Activated CD4-positive, alpha-beta T cell treated with anti-CD3 and anti-CD28 coated beads, Interleukin-2, amount 10 ng/mL, durations not matched to agents 24 days and 14 days (primary cell): ENCODE data around the gene MAST4. TPM values are rescaled to one million over a fixed set of nuclear protein-coding genes. Genes with fewer than 3 reads are reported as not detected.
A peak's percentile ranks its signal among the peaks of the same experiment; 100 is the strongest.

Experiments used
- DNase-seq: peaks from one replicate; pipeline ENCODE4 v3.0.0; 2022
- H3K27ac Mint-ChIP-seq: one replicate; pipeline ENCODE4 v1.8.0; 2022; ENCODE audit warnings: mild to moderate bottlenecking, mixed read lengths
- H3K27me3 Mint-ChIP-seq: one replicate; pipeline ENCODE4 v1.8.0; 2022; ENCODE audit warnings: mixed read lengths
- H3K36me3 Mint-ChIP-seq: one replicate; pipeline ENCODE4 v1.8.0; 2022; ENCODE audit warnings: low read depth, mild to moderate bottlenecking, mixed read lengths
- H3K4me1 Mint-ChIP-seq: one replicate; pipeline ENCODE4 v1.8.0; 2021; ENCODE audit warnings: mixed read lengths
- H3K4me3 Mint-ChIP-seq: one replicate; pipeline ENCODE4 v1.8.0; 2022; ENCODE audit warnings: mild to moderate bottlenecking, moderate library complexity, mixed read lengths
- H3K9me3 Mint-ChIP-seq: one replicate; pipeline ENCODE4 v1.8.0; 2021; ENCODE audit warnings: mixed read lengths
- intact Hi-C: fragments of 100-400 bp; cut with micrococcal nuclease; formaldehyde crosslinking; loops from one replicate; pipeline ENCODE4 v1.15.1; 2023
- total RNA-seq: library from RNA; stranded (reverse); gene quantifications from 2 replicates; pipeline ENCODE4 v1.2.3, GENCODE V29; 2022

The MAST4 gene
- total RNA-seq, 1 donor from 2014 or later = 16.1 TPM

DNA sequence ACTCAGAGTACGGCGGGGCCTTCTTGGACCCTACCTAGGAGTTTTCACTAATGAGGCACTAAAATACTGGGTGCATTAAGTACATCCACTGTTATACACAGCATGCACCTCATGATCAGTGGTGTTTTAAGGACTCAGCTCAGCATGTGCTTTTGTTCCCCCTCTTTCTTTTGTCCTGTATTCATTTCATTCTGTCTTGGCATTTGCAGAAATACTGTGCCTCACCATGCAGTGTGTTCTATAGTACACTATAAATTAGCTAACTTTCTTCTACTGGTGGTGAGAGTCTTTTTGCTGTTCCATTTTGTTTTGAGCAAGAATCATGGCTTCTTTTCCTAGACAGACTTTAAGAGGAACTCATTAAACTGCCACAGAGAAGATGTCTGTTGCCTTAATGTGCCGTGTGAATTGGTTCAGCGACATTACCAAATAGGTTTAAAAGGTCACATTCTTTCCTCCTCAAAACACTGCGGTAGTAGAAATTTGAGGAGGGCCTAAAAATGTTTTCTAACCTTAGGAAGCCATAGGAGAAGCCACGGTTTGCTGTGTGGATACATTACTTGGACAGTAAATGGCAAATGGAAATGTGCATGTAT is 276.6 kb downstream of the MAST4 start:
- Mint-ChIP-seq H3K9me3 (no peaks in the 10 kb centered on the region), H3K27ac (no peak overlapping the region), H3K4me1 (peaks cover 9% of the 10 kb centered on the region), H3K4me3 (no peak overlapping the region), H3K27me3 (peaks cover 2% of the 10 kb centered on the region), H3K36me3 (peaks cover 6% of the 10 kb centered on the region)
- intact Hi-C loops = no loop called here
- DNase-seq = no peak

DNA sequence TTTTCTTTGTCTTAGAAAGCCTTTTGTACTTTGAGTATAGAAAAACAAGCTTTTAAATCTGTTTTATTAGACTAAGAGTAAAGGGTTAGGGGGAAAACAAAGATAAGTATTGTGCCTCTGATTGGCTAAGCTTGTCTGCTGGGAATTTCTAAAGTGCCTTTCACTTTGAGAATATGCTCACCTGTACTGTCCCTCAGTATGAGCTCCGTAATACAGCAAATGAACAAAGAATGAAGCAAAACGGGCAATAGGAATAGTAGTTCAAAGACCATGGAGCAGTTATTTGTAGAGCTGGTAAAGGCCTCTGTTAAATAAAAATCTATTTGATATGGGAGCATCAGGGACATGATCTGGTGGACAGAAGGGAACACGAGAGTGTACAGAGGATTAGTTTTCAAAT is 277.8 kb downstream of the MAST4 start:
- no peaks in the 10 kb centered on the region for H3K27me3 Mint-ChIP-seq

DNA sequence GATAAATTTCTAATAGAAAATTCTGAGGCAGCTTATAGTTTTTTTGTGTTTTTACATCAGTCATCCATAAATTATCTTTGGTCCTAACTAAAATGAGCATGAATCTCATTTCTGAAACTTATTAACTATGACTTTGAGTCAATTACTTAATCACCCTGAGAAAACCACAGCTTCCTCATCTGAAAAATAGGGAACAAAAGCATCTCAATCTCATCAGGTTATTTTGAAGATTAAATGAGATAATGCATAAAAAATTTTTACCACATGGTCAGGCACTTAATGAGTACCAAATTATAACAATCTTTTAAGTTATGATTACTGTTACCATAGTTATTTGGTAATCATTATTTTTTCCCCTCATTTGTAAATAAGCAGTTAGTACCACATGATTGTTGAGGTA is 279.1 kb downstream of the MAST4 start:
- H3K27ac Mint-ChIP-seq = no peak overlapping the region
- H3K9me3 Mint-ChIP-seq = no peaks in the 10 kb centered on the region
- H3K27me3 Mint-ChIP-seq = no peaks in the 10 kb centered on the region
- peaks cover 6% of the 10 kb centered on the region for H3K36me3 Mint-ChIP-seq
- peaks cover 9% of the 10 kb centered on the region for H3K4me1 Mint-ChIP-seq
- DNase-seq = no peak
- no peak overlapping the region for H3K4me3 Mint-ChIP-seq
- intact Hi-C loops = no loop called here

More for the DNA sequence above, 277.8 kb downstream of the MAST4 start:
- no peaks in the 10 kb centered on the region for H3K9me3 Mint-ChIP-seq
- H3K4me1 Mint-ChIP-seq = peaks cover 9% of the 10 kb centered on the region
- H3K36me3 Mint-ChIP-seq = peaks cover 6% of the 10 kb centered on the region
- no peak overlapping the region for H3K27ac Mint-ChIP-seq
- intact Hi-C loops = no loop called here
- no peak for DNase-seq
- no peak overlapping the region for H3K4me3 Mint-ChIP-seq

DNA sequence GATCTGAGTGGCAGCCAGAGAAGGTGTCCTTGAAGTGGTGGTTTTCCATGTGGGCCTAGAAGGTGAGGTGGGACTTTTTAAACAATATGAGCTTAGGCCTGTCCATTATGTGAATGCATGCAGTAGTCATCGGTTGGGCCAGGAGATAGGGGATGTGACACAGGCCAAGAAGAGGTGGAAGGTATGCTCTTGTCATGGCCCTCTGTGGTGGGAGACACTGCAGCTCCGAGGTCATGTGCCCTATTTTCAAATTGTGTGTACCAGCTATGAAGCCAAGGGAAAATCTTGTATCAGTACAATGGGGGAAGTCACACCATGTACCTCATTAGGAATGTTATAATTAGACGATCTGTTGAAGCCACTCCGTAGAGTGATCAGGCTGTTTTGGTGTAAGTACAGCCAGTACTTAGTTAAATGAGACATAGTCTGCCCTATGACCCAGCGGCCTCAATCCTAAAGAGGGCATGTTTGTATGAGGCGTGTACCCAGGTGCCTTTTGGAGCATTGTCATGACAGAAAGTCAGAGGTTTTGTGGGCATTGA is 280.1 kb downstream of the MAST4 start:
- Mint-ChIP-seq H3K27ac (no peak overlapping the region), H3K4me1 (peaks cover 9% of the 10 kb centered on the region), H3K9me3 (no peaks in the 10 kb centered on the region), H3K4me3 (no peak overlapping the region), H3K27me3 (peaks cover 2% of the 10 kb centered on the region), H3K36me3 (peaks cover 6% of the 10 kb centered on the region)
- intact Hi-C loops = no loop called here
- no peak for DNase-seq

DNA sequence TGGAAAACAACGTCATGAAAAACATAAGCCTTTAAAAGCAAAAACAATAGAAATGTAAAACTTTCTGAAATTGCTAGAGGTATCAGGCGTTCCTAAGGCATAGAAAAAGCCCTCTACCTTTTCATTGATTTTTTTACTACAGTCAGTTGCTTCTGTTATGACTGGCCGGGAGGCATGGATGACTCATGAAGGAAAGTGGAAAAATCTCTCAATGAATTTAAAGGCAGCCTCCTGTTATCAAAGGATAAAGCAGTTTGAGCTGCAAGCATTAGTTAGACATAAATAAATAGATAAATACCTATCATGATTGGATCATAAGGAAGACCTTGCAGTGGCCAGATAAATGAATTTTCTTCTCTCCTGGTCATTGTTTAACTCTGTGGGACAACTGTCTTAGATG is 281.6 kb downstream of the MAST4 start:
- intact Hi-C loops = no loop called here
- Mint-ChIP-seq H3K4me1 (peaks cover 13% of the 10 kb centered on the region), H3K27me3 (peaks cover 2% of the 10 kb centered on the region), H3K36me3 (peaks cover 6% of the 10 kb centered on the region), H3K4me3 (no peak overlapping the region), H3K9me3 (no peaks in the 10 kb centered on the region), H3K27ac (no peak overlapping the region)
- DNase-seq = peak; percentile 58

DNA sequence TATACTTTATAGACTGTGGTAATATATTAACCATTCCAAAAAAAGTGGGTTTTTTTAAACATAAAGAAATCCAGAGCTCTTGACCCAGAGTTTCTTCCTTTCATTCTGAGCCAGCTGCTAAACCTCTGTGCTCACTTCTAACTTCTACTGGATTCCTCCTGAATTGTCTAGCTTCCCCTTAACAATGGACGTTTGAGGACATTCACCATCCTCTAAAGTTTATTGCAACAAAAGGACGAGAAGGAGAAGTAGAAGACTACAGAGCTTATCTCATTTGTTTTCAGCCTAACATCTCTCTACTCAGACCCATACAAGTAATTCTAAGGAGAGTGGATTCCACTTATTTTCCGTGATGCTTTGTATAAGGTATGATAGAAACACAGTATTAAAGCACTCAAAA is 284.2 kb downstream of the MAST4 start:
- Mint-ChIP-seq H3K9me3 (no peaks in the 10 kb centered on the region), H3K4me1 (peaks cover 8% of the 10 kb centered on the region), H3K27ac (no peak overlapping the region), H3K4me3 (no peak overlapping the region), H3K27me3 (peaks cover 2% of the 10 kb centered on the region), H3K36me3 (peaks cover 17% of the 10 kb centered on the region)
- no peak for DNase-seq
- intact Hi-C loops = no loop called here

DNA sequence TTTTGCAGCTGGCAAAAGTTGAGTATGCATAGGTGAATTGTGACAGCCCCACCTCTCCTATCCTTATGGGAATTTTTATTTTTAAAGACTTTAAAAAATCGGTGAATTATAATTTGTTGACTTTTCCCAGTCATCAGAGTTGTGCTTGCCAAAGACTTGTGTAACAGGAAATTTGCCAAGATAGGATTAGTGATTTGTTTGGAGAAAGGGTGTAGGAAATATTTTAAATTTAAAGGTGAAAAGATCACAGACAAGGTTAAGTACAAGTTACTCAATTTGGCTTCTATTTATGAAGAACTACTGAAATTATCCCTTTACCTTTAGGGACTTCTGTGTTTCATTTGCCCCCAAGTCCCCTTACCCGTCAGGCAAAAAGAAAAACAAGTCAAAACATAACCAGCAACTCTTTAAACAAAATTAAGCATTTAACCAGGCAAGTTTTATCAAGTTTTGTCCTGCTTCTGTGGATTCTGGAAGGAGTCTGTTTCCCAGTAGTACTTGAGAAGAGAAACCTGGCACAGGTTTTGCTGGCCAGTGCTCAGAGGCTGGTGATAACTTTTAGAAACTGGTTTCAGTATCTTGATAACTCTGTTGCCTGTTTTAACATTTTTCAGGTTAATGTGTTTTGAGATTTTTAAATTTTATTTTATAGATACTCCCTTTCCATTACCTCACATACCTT is 285.4 kb downstream of the MAST4 start:
- no peak for DNase-seq
- intact Hi-C loops = no loop called here
- no peak overlapping the region for H3K27ac Mint-ChIP-seq
- H3K4me1 Mint-ChIP-seq = peaks cover 8% of the 10 kb centered on the region
- H3K36me3 Mint-ChIP-seq = peaks cover 16% of the 10 kb centered on the region
- no peak overlapping the region for H3K4me3 Mint-ChIP-seq
- no peaks in the 10 kb centered on the region for H3K9me3 Mint-ChIP-seq
- peaks cover 2% of the 10 kb centered on the region for H3K27me3 Mint-ChIP-seq

DNA sequence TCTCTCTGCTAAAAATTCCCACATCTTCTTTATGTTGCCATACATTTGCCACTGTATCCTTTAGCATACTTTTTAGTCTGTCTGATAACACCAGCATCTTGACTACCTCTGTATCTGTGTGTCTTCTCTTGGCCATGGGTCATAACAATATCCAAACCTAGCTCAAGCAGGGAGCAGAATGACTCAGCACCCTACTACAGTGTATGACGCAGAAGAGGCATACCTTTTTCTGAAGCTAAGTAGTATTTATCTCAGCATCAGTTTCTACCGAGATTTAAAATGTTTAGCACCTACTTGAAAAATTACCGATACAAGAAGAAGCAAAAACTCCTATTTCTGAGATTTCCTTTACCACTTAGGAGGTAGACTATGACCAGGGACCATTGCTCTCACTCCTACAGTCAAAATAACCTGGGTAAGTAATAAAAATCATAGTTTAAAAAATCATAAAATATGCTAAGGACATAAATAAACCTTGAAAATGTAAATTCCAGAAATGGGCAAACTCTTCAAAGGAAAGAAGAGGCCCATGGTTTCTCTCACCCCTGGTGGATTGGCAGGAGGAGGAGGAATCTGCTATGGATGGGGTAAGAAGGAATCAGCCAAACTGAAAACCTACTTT is 286.5 kb downstream of the MAST4 start:
- intact Hi-C loops = no loop called here
- DNase-seq = no peak
- no peak overlapping the region for H3K27ac Mint-ChIP-seq
- H3K36me3 Mint-ChIP-seq = peaks cover 16% of the 10 kb centered on the region
- no peaks in the 10 kb centered on the region for H3K9me3 Mint-ChIP-seq
- H3K27me3 Mint-ChIP-seq = peaks cover 2% of the 10 kb centered on the region
- peaks cover 5% of the 10 kb centered on the region for H3K4me1 Mint-ChIP-seq
- H3K4me3 Mint-ChIP-seq = no peak overlapping the region

DNA sequence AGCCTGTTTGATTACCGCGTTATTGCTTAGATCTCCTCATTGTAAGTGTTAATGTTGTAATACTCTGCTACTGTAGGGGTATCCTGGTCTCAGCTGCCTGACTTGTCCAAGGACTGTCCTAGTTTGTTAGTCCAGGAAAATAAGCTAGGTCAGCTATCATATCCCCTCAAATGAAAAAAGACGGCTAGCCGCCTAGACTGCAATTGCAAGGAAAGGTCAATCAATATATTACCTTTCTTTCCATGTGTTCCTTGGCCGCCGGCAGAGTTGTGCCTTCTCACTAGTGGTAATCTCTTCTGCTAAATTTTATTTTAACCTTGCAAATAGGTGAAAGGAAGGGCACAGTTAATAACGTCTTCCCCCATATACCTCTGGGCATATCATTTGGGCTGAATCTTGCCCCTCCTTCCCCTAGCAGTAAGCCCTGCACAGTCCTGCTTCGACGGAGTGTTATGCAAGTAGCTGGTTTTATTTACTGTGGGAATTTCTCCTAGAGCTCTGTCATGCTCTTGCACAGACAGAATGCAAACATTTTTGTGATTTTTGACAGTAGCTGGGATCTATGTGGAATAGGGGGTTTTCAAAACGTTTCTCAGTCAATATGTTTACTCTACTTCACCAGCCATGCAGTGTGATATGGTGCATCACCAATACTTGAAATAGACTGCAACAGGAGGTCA is 288.5 kb downstream of the MAST4 start:
- Mint-ChIP-seq H3K27ac (no peak overlapping the region), H3K4me3 (no peak overlapping the region), H3K27me3 (peaks cover 5% of the 10 kb centered on the region), H3K4me1 (peaks cover 9% of the 10 kb centered on the region), H3K36me3 (peaks cover 14% of the 10 kb centered on the region), H3K9me3 (no peaks in the 10 kb centered on the region)
- intact Hi-C loops = no loop called here
- no peak for DNase-seq

DNA sequence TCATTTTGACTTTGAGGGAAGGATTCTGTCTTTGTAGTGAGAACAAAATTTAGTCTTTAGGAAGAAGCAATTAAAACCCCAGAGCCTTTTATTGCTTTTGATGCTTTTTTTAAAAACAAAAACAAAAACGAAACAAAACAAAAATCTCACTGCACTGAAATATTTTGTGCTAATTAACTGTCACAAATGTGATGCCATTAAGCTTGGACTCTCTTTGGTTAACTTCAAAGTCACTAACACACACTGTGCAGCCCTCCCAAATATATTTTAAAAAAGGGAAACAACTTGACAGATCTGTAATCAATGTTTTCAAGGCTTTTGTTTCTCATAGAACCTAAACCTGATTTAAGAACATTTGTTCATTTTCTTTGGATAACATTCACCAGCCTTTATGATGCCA is 290.7 kb downstream of the MAST4 start:
- no peak overlapping the region for H3K4me3 Mint-ChIP-seq
- H3K4me1 Mint-ChIP-seq = peaks cover 14% of the 10 kb centered on the region
- no peak overlapping the region for H3K27ac Mint-ChIP-seq
- peaks cover 16% of the 10 kb centered on the region for H3K36me3 Mint-ChIP-seq
- intact Hi-C loops = no loop called here
- H3K27me3 Mint-ChIP-seq = peaks cover 7% of the 10 kb centered on the region
- H3K9me3 Mint-ChIP-seq = no peaks in the 10 kb centered on the region
- DNase-seq = no peak

DNA sequence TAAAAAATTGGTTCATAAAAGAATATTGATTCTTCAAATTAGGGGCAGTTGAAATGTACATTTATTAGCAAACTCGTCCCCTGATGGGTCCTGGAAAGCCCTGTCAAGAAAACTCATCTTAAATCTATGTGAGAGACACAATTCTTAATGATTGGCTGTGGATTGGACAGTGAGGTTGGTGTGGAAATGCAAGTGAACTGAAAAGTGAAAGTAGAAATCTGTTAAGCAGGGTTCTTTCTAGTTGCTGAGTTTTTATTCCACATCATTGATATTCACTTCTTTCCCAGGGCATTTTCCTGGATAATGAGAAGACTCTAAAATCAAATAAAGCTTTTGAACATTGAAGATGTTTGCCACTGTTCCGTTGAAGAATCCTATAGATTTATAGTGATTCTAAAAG is 292.4 kb downstream of the MAST4 start:
- peaks cover 8% of the 10 kb centered on the region for H3K27me3 Mint-ChIP-seq
- peaks cover 15% of the 10 kb centered on the region for H3K36me3 Mint-ChIP-seq
- H3K9me3 Mint-ChIP-seq = no peaks in the 10 kb centered on the region
- DNase-seq = no peak
- peaks cover 15% of the 10 kb centered on the region for H3K4me1 Mint-ChIP-seq
- H3K4me3 Mint-ChIP-seq = no peak overlapping the region
- intact Hi-C loops = no loop called here
- H3K27ac Mint-ChIP-seq = no peak overlapping the region

DNA sequence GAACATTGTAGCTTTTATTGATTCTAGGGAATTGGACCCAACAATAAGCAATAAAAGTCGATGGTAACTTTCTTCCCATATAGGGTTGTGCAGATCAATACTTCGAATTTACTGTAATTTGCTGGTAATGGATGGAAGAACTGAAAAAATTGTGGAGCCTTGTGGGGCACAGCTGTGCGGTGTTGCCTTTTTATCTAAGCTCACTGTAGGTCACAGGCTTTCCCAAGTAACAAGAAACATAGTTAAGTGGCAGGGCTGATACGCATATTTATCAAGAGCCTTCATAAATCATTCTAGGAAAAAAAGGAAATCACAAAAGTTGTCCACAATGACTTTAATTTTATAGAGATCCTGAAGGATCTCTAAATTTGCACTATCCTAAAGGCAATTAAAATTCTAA is 292.9 kb downstream of the MAST4 start:
- no peak overlapping the region for H3K4me3 Mint-ChIP-seq
- peaks cover 15% of the 10 kb centered on the region for H3K4me1 Mint-ChIP-seq
- no peak overlapping the region for H3K27ac Mint-ChIP-seq
- H3K9me3 Mint-ChIP-seq = no peaks in the 10 kb centered on the region
- H3K27me3 Mint-ChIP-seq = peaks cover 10% of the 10 kb centered on the region
- H3K36me3 Mint-ChIP-seq = peaks cover 11% of the 10 kb centered on the region
- DNase-seq = no peak
- intact Hi-C loops = no loop called here

DNA sequence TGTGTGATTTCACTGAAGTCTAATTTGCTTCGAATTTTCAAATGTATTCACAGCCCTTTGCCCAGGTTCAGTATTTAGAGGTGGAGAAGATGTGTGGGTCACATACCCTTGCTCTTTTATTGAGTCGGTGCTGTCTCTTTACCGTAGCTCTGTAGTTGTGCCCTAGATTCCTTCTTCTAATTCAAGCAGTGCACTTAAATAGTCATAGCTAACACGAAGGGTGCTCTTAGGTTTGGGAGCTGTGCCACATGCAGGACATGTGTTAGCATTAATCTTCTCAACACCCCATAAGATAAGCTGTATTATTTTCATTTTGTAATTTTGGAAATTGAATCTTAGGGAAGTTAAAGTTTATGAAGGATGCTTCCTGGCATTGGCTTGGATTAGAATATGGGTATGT is 293.3 kb downstream of the MAST4 start:
- Mint-ChIP-seq H3K9me3 (no peaks in the 10 kb centered on the region), H3K27ac (no peak overlapping the region)

More for the DNA sequence above, 293.3 kb downstream of the MAST4 start:
- intact Hi-C loops = no loop called here
- H3K4me3 Mint-ChIP-seq = no peak overlapping the region
- H3K27me3 Mint-ChIP-seq = peaks cover 13% of the 10 kb centered on the region
- DNase-seq = no peak
- H3K4me1 Mint-ChIP-seq = peaks cover 17% of the 10 kb centered on the region
- peaks cover 9% of the 10 kb centered on the region for H3K36me3 Mint-ChIP-seq
